Subcutaneous adipose tissue (tissue), 4 donors: Measurements from ENCODE around the gene TGDS. TPM values are rescaled to one million over a fixed set of nuclear protein-coding genes. Genes with fewer than 3 reads are reported as not detected.

Experiments used
- total RNA-seq, 4 donors: library from RNA; depleted of rRNA; stranded (reverse); fragments of >200 nt; gene quantifications; one replicate each; pipeline ENCODE4 v1.1.0, GENCODE V29; 2016
- TF ChIP-seq, protein P1 (sequence below): fragments of 450-650 bp; IDR thresholded peaks from one replicate; pipeline ENCODE4 v1.5.1; 2016; ENCODE audit warnings: low read depth, mild to moderate bottlenecking, control low read depth, antibody characterized with exemption, moderate library complexity

TGDS gene
- total RNA-seq, 4 donors from 2014 or later: 16.0 to 31.3 (median 17.3) TPM

DNA sequence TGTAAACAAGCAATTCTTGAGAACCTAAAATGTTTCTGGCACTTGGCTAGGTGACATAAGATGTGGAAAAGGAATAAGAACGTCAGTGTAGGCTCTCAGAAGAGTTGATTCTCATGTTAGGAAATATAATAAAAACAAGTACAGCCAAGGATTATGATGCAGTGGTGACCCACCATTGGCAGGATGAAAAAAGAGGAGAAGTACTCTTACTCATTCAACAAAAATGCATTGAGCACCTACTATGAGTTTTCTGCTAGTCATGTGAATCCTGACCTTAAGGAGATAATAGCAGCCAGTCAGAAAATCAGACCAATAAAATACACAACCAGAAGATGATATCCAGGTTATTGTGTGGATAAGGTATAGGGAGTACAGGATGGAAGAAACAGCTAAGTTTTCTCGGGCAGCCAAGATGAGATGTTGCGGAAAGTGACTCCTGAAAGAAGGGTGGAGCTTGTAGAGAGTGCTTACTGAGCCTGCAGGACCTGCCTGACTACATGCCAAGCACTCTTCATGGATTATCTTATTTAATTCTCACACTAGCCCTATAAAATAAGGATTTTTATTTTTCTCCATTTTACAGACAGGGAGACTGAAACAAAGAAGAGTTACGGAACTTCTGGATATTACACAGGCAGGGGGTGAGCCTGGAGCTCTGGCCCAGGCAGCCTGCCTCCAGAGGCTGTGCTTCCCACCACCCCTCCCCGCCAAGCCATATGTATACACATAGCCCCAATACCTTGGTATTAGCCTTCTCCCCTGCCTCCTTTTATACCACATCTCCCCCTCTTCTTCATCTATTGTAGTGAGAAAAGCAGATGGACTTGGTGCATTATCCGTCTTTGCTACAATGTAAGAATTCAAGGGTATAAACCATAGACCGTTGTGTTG is 58.0 kb downstream of the TGDS start:
- TF ChIP-seq, protein P1, sequence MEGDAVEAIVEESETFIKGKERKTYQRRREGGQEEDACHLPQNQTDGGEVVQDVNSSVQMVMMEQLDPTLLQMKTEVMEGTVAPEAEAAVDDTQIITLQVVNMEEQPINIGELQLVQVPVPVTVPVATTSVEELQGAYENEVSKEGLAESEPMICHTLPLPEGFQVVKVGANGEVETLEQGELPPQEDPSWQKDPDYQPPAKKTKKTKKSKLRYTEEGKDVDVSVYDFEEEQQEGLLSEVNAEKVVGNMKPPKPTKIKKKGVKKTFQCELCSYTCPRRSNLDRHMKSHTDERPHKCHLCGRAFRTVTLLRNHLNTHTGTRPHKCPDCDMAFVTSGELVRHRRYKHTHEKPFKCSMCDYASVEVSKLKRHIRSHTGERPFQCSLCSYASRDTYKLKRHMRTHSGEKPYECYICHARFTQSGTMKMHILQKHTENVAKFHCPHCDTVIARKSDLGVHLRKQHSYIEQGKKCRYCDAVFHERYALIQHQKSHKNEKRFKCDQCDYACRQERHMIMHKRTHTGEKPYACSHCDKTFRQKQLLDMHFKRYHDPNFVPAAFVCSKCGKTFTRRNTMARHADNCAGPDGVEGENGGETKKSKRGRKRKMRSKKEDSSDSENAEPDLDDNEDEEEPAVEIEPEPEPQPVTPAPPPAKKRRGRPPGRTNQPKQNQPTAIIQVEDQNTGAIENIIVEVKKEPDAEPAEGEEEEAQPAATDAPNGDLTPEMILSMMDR: no peak

DNA sequence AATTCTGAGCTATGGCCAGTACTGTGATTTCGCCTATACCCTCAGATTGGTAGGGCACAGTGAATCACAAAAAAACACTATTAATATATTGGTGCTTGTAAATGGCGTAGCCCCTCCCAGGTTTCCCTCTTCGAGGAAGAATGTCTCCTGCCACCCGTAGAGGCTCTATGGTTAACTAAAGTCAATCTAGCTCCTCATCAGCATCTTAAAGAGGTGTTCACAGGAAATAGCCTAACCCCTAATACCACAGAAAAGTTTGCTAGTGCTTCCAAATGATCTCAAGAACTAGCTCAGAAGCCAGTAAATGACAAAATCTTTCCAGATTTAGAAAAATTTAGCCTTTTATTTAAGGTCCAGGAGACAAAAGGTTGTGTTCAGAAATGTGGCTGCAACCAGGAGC is 60.2 kb downstream of the TGDS start:
- TF ChIP-seq, protein P1: no peak

DNA sequence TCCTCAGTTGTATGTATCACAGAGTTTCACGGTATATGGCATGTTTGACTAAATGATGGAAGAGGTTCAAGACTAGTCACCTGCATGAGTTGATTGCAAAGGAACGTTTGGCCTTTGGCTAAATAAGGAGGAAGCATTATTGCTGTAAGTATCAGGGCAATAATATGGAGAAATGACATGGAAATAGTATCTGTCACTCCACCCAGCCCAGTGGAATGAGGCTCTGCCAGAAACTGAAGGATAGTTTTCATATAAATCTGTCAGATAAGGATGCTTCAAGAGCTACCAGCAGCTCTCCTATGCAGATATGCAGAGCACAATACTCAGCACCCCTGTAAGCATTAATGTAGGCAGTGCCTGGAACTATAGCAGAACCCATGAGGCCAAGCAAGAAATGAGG is 60.7 kb downstream of the TGDS start:
- TF ChIP-seq, protein P1: no peak

- TF ChIP-seq, protein P1: no peak
Measured at GRCh38 chr13:94534166-94534565, 61.8 kb downstream of the TGDS start.

- TF ChIP-seq, protein P1: no peak
Measured at GRCh38 chr13:94525781-94526180, 70.2 kb downstream of the TGDS start.

GRCh38 chr13:94524407-94524806 is 71.5 kb downstream of the TGDS start:
- TF ChIP-seq, protein P1: no peak

Other genes starting within 250 kb of the TGDS start
- 1 to 10 TPM in 2 of 4 donors, under 1 TPM in 2; 0.16 to 3.6 (median 1.0) TPM for gene DCT, start 116.5 kb downstream of the TGDS start, total RNA-seq
- gene GPR180, start 5.7 kb upstream of the TGDS start, total RNA-seq: 10 to 100 TPM in 3 of 4 donors, 1 to 10 TPM in 1; 6.2 to 25.8 (median 12.6) TPM
- gene SOX21, start 116.4 kb upstream of the TGDS start, total RNA-seq: not detected